ENCODE measurements around the gene PADI3. TPM values are rescaled to one million over a fixed set of nuclear protein-coding genes. Genes with fewer than 3 reads are reported as not detected.

The PADI3 gene
- total and polyA plus RNA-seq, 2 of the 4 experiments (the other 2 are of a cell fraction): not detected

GRCh38 chr1:17212009-17212408, 36.9 kb upstream of the PADI3 start:
- no peak overlapping the region for H2BK5ac ChIP-seq (ENCODE audit: low read depth, low read length, poor library complexity, severe bottlenecking)
- H4K91ac ChIP-seq (ENCODE audit: insufficient read depth, low read depth, low read length): peak overlapping the region; percentile 72
- H3K79me1 ChIP-seq (ENCODE audit: low read depth in 1 of 2, low read length in 2 of 2): no peaks in the 10 kb centered on the region
- ChIA-PET CTCF (interaction anchor here (2.2 kb wide), 1 partner anchor 11 kb away, joined by 8 read pairs; no protein-coding TSS in a partner anchor), POLR2A (ENCODE audit: unreplicated experiment) (no interaction called here)
- H2BK120ac ChIP-seq (ENCODE audit: low read depth, low read length): peak overlapping the region; percentile 49
- peak overlapping the region; percentile 52 for H2BK20ac ChIP-seq (ENCODE audit: low read depth, low read length)
- in situ Hi-C loops (cut with MboI; ENCODE audit: low sequenced_read_pairs) (no loop called here), dilution Hi-C loops (cut with HindIII; ENCODE audit: low sequenced_read_pairs, unreplicated experiment) (no loop called here), intact Hi-C loops (cut with micrococcal nuclease) (no loop called here)
- peaks cover 6% of the 10 kb centered on the region for H3K27me3 ChIP-seq (ENCODE audit: control insufficient read depth, insufficient read depth, low read length)
- H4K5ac ChIP-seq (ENCODE audit: low read depth, low read length): peak overlapping the region; percentile 8; the same call in 1 of the 2 replicates
- no peak overlapping the region for H3K18ac ChIP-seq (ENCODE audit: low read depth, low read length)
- H2AK5ac ChIP-seq (ENCODE audit: low read depth, low read length): no peak overlapping the region; the same call in 1 of the 2 replicates
- peak overlapping the region; percentile 64; the same call in 1 of the 2 replicates for H3K4ac ChIP-seq (ENCODE audit: low read depth, low read length)
- no peak overlapping the region for H2AFZ ChIP-seq (replicated peaks; ENCODE audit: low read length, poor library complexity)
- no peaks in the 10 kb centered on the region for H4K20me1 ChIP-seq (ENCODE audit: insufficient read depth, low read length)
- H4K8ac ChIP-seq (ENCODE audit: low read depth in 2 of 2, low read length in 2 of 2): peak overlapping the region in 1 of 2 experiments; percentile 82; a peak in 2 of 4 replicates
- peaks cover 12% of the 10 kb centered on the region for H3K4me1 ChIP-seq (ENCODE audit: control insufficient read depth, insufficient read depth, low read length)
- H3K9me1 ChIP-seq (ENCODE audit: insufficient read depth, low read length): peaks cover 16% of the 10 kb centered on the region; the same call in 1 of the 2 replicates
- no peak overlapping the region for H3K23ac ChIP-seq (ENCODE audit: low read depth, low read length)
- DNase-seq (no peak), ATAC-seq (ENCODE audit: low read depth) (no peak)
- no peak overlapping the region for H3K4me3 ChIP-seq (ENCODE audit: insufficient read depth, low read depth, low read length)
- no TSS peak for BruUV-seq (replicated peaks)
- H3K36me3 ChIP-seq (ENCODE audit: control insufficient read depth, insufficient read depth, low read length): no peaks in the 10 kb centered on the region
- no peak overlapping the region for H3K27ac ChIP-seq (ENCODE audit: insufficient read depth, low read length)
- H3K9ac ChIP-seq (ENCODE audit: low read depth, low read length): no peak overlapping the region
- 79% methylated on average over 8 of the region's 10 CpGs; no CpG with 5 or more reads in 1 of the 2 experiments for WGBS, 2 experiments (ENCODE audit: extremely low coverage in 2 of 2, insufficient read length in 1 of 2)
- H2AK9ac ChIP-seq (replicated peaks; ENCODE audit: low read depth, low read length, poor library complexity): no peak overlapping the region
- H2BK15ac ChIP-seq (ENCODE audit: low read depth, low read length): peak overlapping the region; percentile 43; the same call in 2 of the 3 replicates
- H3K9me3 ChIP-seq (ENCODE audit: control insufficient read depth, insufficient read depth, low read length): no peaks in the 10 kb centered on the region
- no peak overlapping the region for H3K4me2 ChIP-seq (ENCODE audit: low read depth, low read length)
- TF ChIP-seq FOS (IDR thresholded peaks at IDR 0.05; ENCODE audit: low read depth, low read length) (no peak), CHD1 (IDR thresholded peaks at IDR 0.05; ENCODE audit: low read depth, low read length) (no peak), CEBPB (IDR thresholded peaks at IDR 0.05; ENCODE audit: low read depth, low read length) (no peak), RCOR1 (IDR thresholded peaks at IDR 0.05; ENCODE audit: insufficient replicate concordance, low read length) (no peak), MAZ (IDR thresholded peaks at IDR 0.05; ENCODE audit: borderline replicate concordance, low read depth, low read length) (no peak), MAFK (IDR thresholded peaks at IDR 0.05; ENCODE audit: low read depth, low read length) (no peak), CTCF (conservative IDR thresholded peaks at IDR 0.05; ENCODE audit: low read depth, low read length) (no peak), USF2 (IDR thresholded peaks at IDR 0.05; ENCODE audit: low read depth, low read length) (no peak), SMC3 (IDR thresholded peaks at IDR 0.05; ENCODE audit: low read depth, low read length) (no peak), RAD21 (IDR thresholded peaks at IDR 0.05; ENCODE audit: low read length) (no peak), MXI1 (IDR thresholded peaks at IDR 0.05; ENCODE audit: borderline replicate concordance, low read depth, low read length) (no peak), RFX5 (IDR thresholded peaks at IDR 0.05; ENCODE audit: low read depth, low read length) (no peak), BHLHE40 (IDR thresholded peaks at IDR 0.05; ENCODE audit: low read depth, low read length) (no peak), ELK1 (IDR thresholded peaks at IDR 0.05; ENCODE audit: borderline replicate concordance, low read depth, low read length) (no peak), NFE2L2 (IDR thresholded peaks at IDR 0.05; ENCODE audit: low read depth, low read length) (no peak)
- H3K56ac ChIP-seq (ENCODE audit: extremely low read depth, insufficient read depth, low read length): no peak overlapping the region
- H3K14ac ChIP-seq (replicated peaks; ENCODE audit: low read depth, low read length): no peak overlapping the region; the same call in 1 of the 2 replicates
